T-cell (primary cell): ENCODE results near the gene CIP2A. TPM values are rescaled to one million over a fixed set of nuclear protein-coding genes. Genes with fewer than 3 reads are reported as not detected.

ENCODE experiments used
- ATAC-seq, 4 experiments: fragments of 200-7000 bp in 3 of 4; fragments of 150-1000 bp in 1 of 4; cut with Tn5 transposase; replicated peaks in 1 of 4; 1 replicate in 3 of 4; 2 replicates in 1 of 4; pipeline ENCODE4 v1.10.0; 2021; ENCODE audit warnings: moderate library complexity in 3 of 4, mild to moderate bottlenecking in 2 of 4, moderate number of reproducible peaks in 1 of 4
- CTCF ChIA-PET, 2 donors: fragments of 300-600 bp; sonication (Branson Sonifier 250); formaldehyde crosslinking; loops; one replicate each; lab custom pipeline; 2022; ENCODE audit warnings: antibody characterized with exemption in 2 of 2; lab: Charles Lee
- POLR2A ChIA-PET, 2 donors: fragments of 300-600 bp; sonication (Branson Sonifier 250); formaldehyde crosslinking; loops; one replicate each; lab custom pipeline; 2022; ENCODE audit warnings: antibody characterized with exemption in 2 of 2; lab: Charles Lee
- DNase-seq, 35 experiments: peaks; one replicate each; pipeline versions ENCODE4 v3.0.0 to v3.0.0-alpha.2; 2013 to 2023
- H3K27ac ChIP-seq: one replicate; pipeline ENCODE4 v1.5.1; 2013; ENCODE audit warnings: low read length
- H3K27me3 ChIP-seq, 2 experiments: replicated peaks in 1 of 2; 1 replicate in 1 of 2; 2 replicates in 1 of 2; pipeline versions ENCODE4 v1.6.1 to v1.7.0; 2013; ENCODE audit warnings: low read length in 1 of 2, mixed read lengths in 1 of 2; ENCODE audit not compliant: control insufficient read depth in 2 of 2, insufficient read depth in 2 of 2; ENCODE audit errors: extremely low read depth in 1 of 2
- H3K36me3 ChIP-seq, 2 donors: 1 replicate in 1 of 2; 2 replicates in 1 of 2; pipeline versions ENCODE4 v1.6.1 to v1.7.0; 2013; ENCODE audit warnings: low read length in 1 of 2; ENCODE audit not compliant: control insufficient read depth in 2 of 2, insufficient read depth in 1 of 2; ENCODE audit errors: extremely low read depth in 1 of 2
- H3K4me1 ChIP-seq, 2 experiments: 1 replicate in 1 of 2; 2 replicates in 1 of 2; pipeline versions ENCODE4 v1.6.1 to v1.7.0; 2013; ENCODE audit warnings: low read length in 2 of 2, mixed read lengths in 1 of 2; ENCODE audit not compliant: insufficient read depth in 2 of 2, control insufficient read depth in 1 of 2; ENCODE audit errors: extremely low read depth in 1 of 2
- H3K4me3 ChIP-seq, 2 donors: 1 replicate in 1 of 2; 2 replicates in 1 of 2; pipeline versions ENCODE4 v1.5.1 to v1.7.0; 2013; ENCODE audit warnings: mild to moderate bottlenecking in 2 of 2, low read length in 1 of 2, moderate library complexity in 1 of 2; ENCODE audit not compliant: control insufficient read depth in 1 of 2; ENCODE audit errors: extremely low read depth in 1 of 2
- H3K9me3 ChIP-seq: 2 replicates; pipeline ENCODE4 v1.7.0; 2013
- H3K27ac Mint-ChIP-seq, 2 donors: one replicate each; pipeline ENCODE4 v1.8.0; 2020 to 2021; ENCODE audit warnings: mild to moderate bottlenecking in 2 of 2, mixed read lengths in 2 of 2
- H3K27me3 Mint-ChIP-seq, 2 donors: one replicate each; pipeline ENCODE4 v1.8.0; 2021 to 2022; ENCODE audit warnings: mixed read lengths in 2 of 2
- H3K36me3 Mint-ChIP-seq: one replicate; pipeline ENCODE4 v1.8.0; 2021; ENCODE audit warnings: mixed read lengths
- H3K4me1 Mint-ChIP-seq, 3 donors: one replicate each; pipeline ENCODE4 v1.8.0; 2020 to 2022; ENCODE audit warnings: mixed read lengths in 3 of 3, mild to moderate bottlenecking in 1 of 3
- H3K4me3 Mint-ChIP-seq, 3 donors: one replicate each; pipeline ENCODE4 v1.8.0; 2020 to 2022; ENCODE audit warnings: mild to moderate bottlenecking in 3 of 3, mixed read lengths in 3 of 3, moderate library complexity in 3 of 3
- H3K9me3 Mint-ChIP-seq, 3 donors: one replicate each; pipeline ENCODE4 v1.8.0; 2020 to 2022; ENCODE audit warnings: mixed read lengths in 3 of 3
- WGBS: methylation state at CpG from one replicate; pipeline ENCODE4 v1.1.5; 2013; ENCODE audit warnings: missing lambda C conversion rate; ENCODE audit not compliant: insufficient coverage; 5-methylcytosine and 5-hydroxymethylcytosine counted together
- total RNA-seq, 35 experiments: library from RNA in 6 of 35; stranded (reverse) in 6 of 35; fragments of 120-200 nt in 1 of 35; gene quantifications; one replicate each; pipeline versions ENCODE4 v1.2.1 to v1.2.4 and lab custom pipeline; 2013 to 2026

The CIP2A gene
- total RNA-seq, 5 donors from 2014 or later (not counting 1 experiment from before 2014, with no cell fraction given) = 2.5 to 5.1 (median 4.5) TPM

DNA sequence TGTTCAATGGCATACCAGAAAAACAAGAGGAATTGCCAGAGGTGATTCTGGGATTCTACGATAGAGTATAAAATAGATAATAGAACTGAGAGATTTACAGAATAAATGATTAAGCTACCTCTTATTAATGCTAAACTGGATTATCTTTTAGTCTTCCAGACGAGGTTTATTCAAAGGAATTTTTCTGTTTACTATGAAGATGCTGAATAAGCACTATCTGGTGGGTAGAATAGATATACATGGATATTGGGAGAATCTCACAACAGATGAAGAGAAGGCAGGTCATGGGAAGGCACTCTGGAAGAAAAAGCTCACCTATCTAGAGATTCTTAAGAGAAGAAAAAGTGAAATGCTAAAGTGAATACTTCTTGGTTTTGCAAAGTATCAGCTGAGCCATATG lies 11.2 kb downstream of the CIP2A start:
- no peak overlapping the region for H3K4me3 ChIP-seq
- no peak overlapping the region for H3K27ac ChIP-seq
- DNase-seq (no peak), ATAC-seq (no peak)
- H3K27me3 Mint-ChIP-seq = no peaks in the 10 kb centered on the region
- no peaks in the 10 kb centered on the region for H3K9me3 ChIP-seq
- H3K27ac Mint-ChIP-seq = no peak overlapping the region
- H3K27me3 ChIP-seq = no peaks in the 10 kb centered on the region
- no peak overlapping the region for H3K4me3 Mint-ChIP-seq
- peaks cover 0 to 3% (median 0%) of the 10 kb centered on the region in 3 donors for H3K9me3 Mint-ChIP-seq
- ChIA-PET CTCF (no interaction called here), POLR2A (interaction anchor here in 1 of 2 donors (0.6 to 0.8 kb wide), 2 partner anchors 11 to 448 kb away, joined by 4 read pairs; partner anchors contain the start of genes CIP2A and DZIP3)
- no CpG with 5 or more reads among the region's 2 CpGs for WGBS
- peaks cover 0 to 3% (median 0%) of the 10 kb centered on the region in 3 donors for H3K4me1 Mint-ChIP-seq
- peaks cover 0 to 4% of the 10 kb centered on the region in 2 donors for H3K36me3 ChIP-seq
- peaks cover 25% of the 10 kb centered on the region for H3K36me3 Mint-ChIP-seq
- no peaks in the 10 kb centered on the region for H3K4me1 ChIP-seq

GRCh38 chr3:108569336-108569735 lies 19.9 kb downstream of the CIP2A start:
- H3K27me3 Mint-ChIP-seq = no peaks in the 10 kb centered on the region

GRCh38 chr3:108566599-108566998 lies 22.6 kb downstream of the CIP2A start:
- Histone ChIP-seq H3K4me1 (no peaks in the 10 kb centered on the region), H3K36me3 (no peaks in the 10 kb centered on the region), H3K9me3 (no peaks in the 10 kb centered on the region), H3K27me3 (no peaks in the 10 kb centered on the region), H3K4me3 (no peak overlapping the region), H3K27ac (no peak overlapping the region)
- ChIA-PET POLR2A (interaction anchor here in 1 of 2 donors (0.9 kb wide), 1 partner anchor 23 kb away, joined by 4 read pairs; the partner anchor contains the start of genes CIP2A and DZIP3), CTCF (interaction anchor here (0.6 to 1.3 kb wide), 4 partner anchors 11 to 829 kb away, joined by 3 to 4 read pairs (median 4); no protein-coding TSS in a partner anchor)
- no CpG with 5 or more reads among the region's 1 CpG for WGBS
- Mint-ChIP-seq H3K36me3 (peaks cover 6% of the 10 kb centered on the region), H3K27ac (no peak overlapping the region), H3K4me1 (peaks cover 0 to 2% (median 0%) of the 10 kb centered on the region in 3 donors), H3K4me3 (no peak overlapping the region), H3K9me3 (no peaks in the 10 kb centered on the region), H3K27me3 (no peaks in the 10 kb centered on the region)
- ATAC-seq (no peak), DNase-seq (no peak)

More at GRCh38 chr3:108569336-108569735, 19.9 kb downstream of the CIP2A start:
- H3K4me3 Mint-ChIP-seq = no peak overlapping the region
- no peaks in the 10 kb centered on the region for H3K36me3 ChIP-seq
- peaks cover 0 to 2% (median 0%) of the 10 kb centered on the region in 3 donors for H3K4me1 Mint-ChIP-seq
- peaks cover 2% of the 10 kb centered on the region for H3K9me3 ChIP-seq
- POLR2A ChIA-PET = interaction anchor here in 1 of 2 donors (0.8 kb wide), 1 partner anchor 263 kb away, joined by 3 read pairs; no protein-coding TSS in a partner anchor
- no peak overlapping the region for H3K27ac Mint-ChIP-seq
- H3K27me3 ChIP-seq = no peaks in the 10 kb centered on the region
- no peak overlapping the region for H3K27ac ChIP-seq
- H3K4me3 ChIP-seq = no peak overlapping the region
- ATAC-seq (no peak), DNase-seq (no peak)
- peaks cover 0 to 8% (median 4%) of the 10 kb centered on the region in 3 donors for H3K9me3 Mint-ChIP-seq
- CTCF ChIA-PET = interaction anchor here in 1 of 2 donors (0.6 kb wide), 1 partner anchor 759 kb away, joined by 3 read pairs; no protein-coding TSS in a partner anchor
- WGBS = 94% methylated on average over 2 of the region's 4 CpGs
- peaks cover 16% of the 10 kb centered on the region for H3K36me3 Mint-ChIP-seq
- no peaks in the 10 kb centered on the region for H3K4me1 ChIP-seq

GRCh38 chr3:108565506-108565905 lies 23.7 kb downstream of the CIP2A start:
- H3K27ac ChIP-seq = no peak overlapping the region
- DNase-seq = no peak
- no peaks in the 10 kb centered on the region for H3K36me3 ChIP-seq
- peaks cover 0 to 2% (median 0%) of the 10 kb centered on the region in 3 donors for H3K4me1 Mint-ChIP-seq
- H3K9me3 ChIP-seq = no peaks in the 10 kb centered on the region
- no peaks in the 10 kb centered on the region for H3K27me3 Mint-ChIP-seq
- ChIA-PET CTCF (interaction anchor here in 1 of 2 donors (0.9 to 1.0 kb wide), 2 partner anchors 10 to 20 kb away, joined by 3 to 4 read pairs; no protein-coding TSS in a partner anchor), POLR2A (interaction anchor here in 1 of 2 donors (0.6 kb wide), 1 partner anchor 905 kb away, joined by 10 read pairs; no protein-coding TSS in a partner anchor)
- H3K4me3 ChIP-seq = no peak overlapping the region
- WGBS = no CpG with 5 or more reads among the region's 3 CpGs
- H3K4me3 Mint-ChIP-seq = no peak overlapping the region
- H3K27ac Mint-ChIP-seq = no peak overlapping the region
- H3K36me3 Mint-ChIP-seq = peaks cover 7% of the 10 kb centered on the region
- no peaks in the 10 kb centered on the region for H3K4me1 ChIP-seq
- no peaks in the 10 kb centered on the region for H3K27me3 ChIP-seq
- no peaks in the 10 kb centered on the region for H3K9me3 Mint-ChIP-seq
- no peak for ATAC-seq

GRCh38 chr3:108564564-108564963 lies 24.7 kb downstream of the CIP2A start:
- Mint-ChIP-seq H3K36me3 (peaks cover 8% of the 10 kb centered on the region), H3K27ac (no peak overlapping the region), H3K4me3 (no peak overlapping the region), H3K9me3 (no peaks in the 10 kb centered on the region), H3K4me1 (peaks cover 0 to 2% (median 0%) of the 10 kb centered on the region in 3 donors), H3K27me3 (no peaks in the 10 kb centered on the region)
- ChIA-PET POLR2A (no interaction called here), CTCF (no interaction called here)
- H3K27me3 ChIP-seq = no peaks in the 10 kb centered on the region
- H3K9me3 ChIP-seq = no peaks in the 10 kb centered on the region
- DNase-seq (no peak), ATAC-seq (no peak)
- no peaks in the 10 kb centered on the region for H3K36me3 ChIP-seq
- H3K27ac ChIP-seq = no peak overlapping the region
- no peaks in the 10 kb centered on the region for H3K4me1 ChIP-seq
- no peak overlapping the region for H3K4me3 ChIP-seq

DNA sequence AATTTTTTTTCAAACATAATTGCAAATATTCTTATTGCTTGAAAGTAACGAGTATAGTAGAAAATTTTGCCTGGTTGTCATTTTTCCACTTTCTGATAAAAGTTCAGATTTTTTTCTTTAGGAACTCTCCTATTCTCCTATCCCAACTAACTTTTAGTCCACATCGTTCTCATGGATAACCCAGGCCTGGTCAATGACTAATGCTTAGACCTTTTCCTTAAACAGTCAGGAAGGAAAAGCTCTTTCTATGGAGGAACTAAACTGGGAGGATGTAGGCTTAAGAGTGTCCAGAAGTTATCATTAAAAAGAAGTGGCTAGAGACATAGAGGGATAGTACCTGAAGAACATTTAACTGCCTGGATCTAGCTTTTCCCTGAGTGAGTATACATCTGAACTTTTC lies 26.7 kb downstream of the CIP2A start:
- Histone ChIP-seq H3K36me3 (no peaks in the 10 kb centered on the region), H3K27me3 (no peaks in the 10 kb centered on the region), H3K9me3 (no peaks in the 10 kb centered on the region), H3K4me3 (no peak overlapping the region), H3K27ac (no peak overlapping the region), H3K4me1 (no peaks in the 10 kb centered on the region)
- Mint-ChIP-seq H3K27me3 (no peaks in the 10 kb centered on the region), H3K36me3 (peaks cover 11% of the 10 kb centered on the region), H3K9me3 (no peaks in the 10 kb centered on the region), H3K4me3 (no peak overlapping the region), H3K27ac (no peak overlapping the region), H3K4me1 (peaks cover 0 to 2% (median 0%) of the 10 kb centered on the region in 3 donors)
- POLR2A ChIA-PET = no interaction called here
- DNase-seq (no peak), ATAC-seq (no peak)
- no CpG with 5 or more reads among the region's 2 CpGs for WGBS
- CTCF ChIA-PET = interaction anchor here (0.7 to 1.1 kb wide), 2 partner anchors 10 kb away, joined by 3 to 4 read pairs; no protein-coding TSS in a partner anchor
